Suprapubic skin (tissue), 3 donors: ENCODE data around the gene MUC5AC.
"Not testable (repeated sequence)": the region's sequence is repeated elsewhere in the genome, so short reads cannot be mapped to it uniquely, and the experiment has no call there.

Experiments
- EP300 ChIP-seq: sonication (generic); formaldehyde crosslinking; IDR thresholded peaks from one replicate; pipeline ENCODE4 v1.6.1; 2017; ENCODE audit warnings: antibody characterized with exemption
- POLR2A ChIP-seq, 2 donors: fragments of 450-650 bp; IDR thresholded peaks; one replicate each; pipeline ENCODE4 v1.6.1; 2017; ENCODE audit warnings: antibody characterized with exemption in 2 of 2, mild to moderate bottlenecking in 2 of 2, moderate library complexity in 2 of 2
- TF ChIP-seq, protein P1 (sequence below), 2 donors: fragments of 200-600 bp in 1 of 2; fragments of 450-650 bp in 1 of 2; sonication (generic) in 1 of 2; IDR thresholded peaks; one replicate each; pipeline ENCODE4 v1.5.1; 2016 to 2019; ENCODE audit warnings: antibody characterized with exemption in 2 of 2, mild to moderate bottlenecking in 1 of 2, moderate library complexity in 1 of 2

DNA sequence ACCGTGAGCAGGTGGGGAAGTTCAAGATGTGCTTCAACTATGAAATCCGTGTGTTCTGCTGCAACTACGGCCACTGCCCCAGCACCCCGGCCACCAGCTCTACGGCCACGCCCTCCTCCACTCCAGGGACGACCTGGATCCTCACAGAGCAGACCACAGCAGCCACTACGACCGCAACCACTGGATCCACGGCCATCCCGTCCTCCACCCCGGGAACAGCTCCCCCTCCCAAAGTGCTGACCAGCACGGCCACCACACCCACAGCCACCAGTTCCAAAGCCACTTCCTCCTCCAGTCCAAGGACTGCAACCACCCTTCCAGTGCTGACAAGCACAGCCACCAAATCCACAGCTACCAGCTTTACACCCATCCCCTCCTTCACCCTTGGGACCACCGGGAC lies 88.0 kb downstream of the MUC5AC start:
- TF ChIP-seq, protein P1, sequence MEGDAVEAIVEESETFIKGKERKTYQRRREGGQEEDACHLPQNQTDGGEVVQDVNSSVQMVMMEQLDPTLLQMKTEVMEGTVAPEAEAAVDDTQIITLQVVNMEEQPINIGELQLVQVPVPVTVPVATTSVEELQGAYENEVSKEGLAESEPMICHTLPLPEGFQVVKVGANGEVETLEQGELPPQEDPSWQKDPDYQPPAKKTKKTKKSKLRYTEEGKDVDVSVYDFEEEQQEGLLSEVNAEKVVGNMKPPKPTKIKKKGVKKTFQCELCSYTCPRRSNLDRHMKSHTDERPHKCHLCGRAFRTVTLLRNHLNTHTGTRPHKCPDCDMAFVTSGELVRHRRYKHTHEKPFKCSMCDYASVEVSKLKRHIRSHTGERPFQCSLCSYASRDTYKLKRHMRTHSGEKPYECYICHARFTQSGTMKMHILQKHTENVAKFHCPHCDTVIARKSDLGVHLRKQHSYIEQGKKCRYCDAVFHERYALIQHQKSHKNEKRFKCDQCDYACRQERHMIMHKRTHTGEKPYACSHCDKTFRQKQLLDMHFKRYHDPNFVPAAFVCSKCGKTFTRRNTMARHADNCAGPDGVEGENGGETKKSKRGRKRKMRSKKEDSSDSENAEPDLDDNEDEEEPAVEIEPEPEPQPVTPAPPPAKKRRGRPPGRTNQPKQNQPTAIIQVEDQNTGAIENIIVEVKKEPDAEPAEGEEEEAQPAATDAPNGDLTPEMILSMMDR (IDR thresholded peaks at IDR 0.05): not testable (repeated sequence)
- TF ChIP-seq POLR2A (IDR thresholded peaks at IDR 0.05); EP300: not testable (repeated sequence)
